ENCODE data around the gene SH3PXD2B. TPM values are rescaled to one million over a fixed set of nuclear protein-coding genes. Genes with fewer than 3 reads are reported as not detected.

The SH3PXD2B gene
- total RNA-seq, 1 donor = 28.1 TPM

DNA sequence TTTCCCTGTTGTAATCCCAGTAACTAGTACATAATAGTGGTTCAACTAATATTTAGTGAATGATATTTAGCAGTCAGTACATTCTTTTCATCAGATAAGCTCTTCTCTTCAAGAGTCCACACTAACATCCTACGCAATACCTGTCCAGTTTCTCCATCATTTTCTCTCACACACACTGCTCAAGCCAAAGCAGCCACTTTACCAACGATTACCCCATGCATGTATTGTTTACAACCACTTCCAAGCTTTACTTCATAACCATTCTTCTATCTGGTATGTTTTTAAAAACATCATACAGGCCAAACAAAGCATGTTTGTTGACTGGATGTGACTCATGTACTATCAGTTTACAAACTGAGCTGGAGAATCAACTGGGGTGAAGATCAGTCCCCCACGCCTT, 178.1 kb downstream of the SH3PXD2B start:
- peak; percentile 69 for DNase-seq (ENCODE audit: low read depth)
- H3K4me3 ChIP-seq (ENCODE audit: low read depth, low read length) = no peak overlapping the region
- TF ChIP-seq, protein P1, sequence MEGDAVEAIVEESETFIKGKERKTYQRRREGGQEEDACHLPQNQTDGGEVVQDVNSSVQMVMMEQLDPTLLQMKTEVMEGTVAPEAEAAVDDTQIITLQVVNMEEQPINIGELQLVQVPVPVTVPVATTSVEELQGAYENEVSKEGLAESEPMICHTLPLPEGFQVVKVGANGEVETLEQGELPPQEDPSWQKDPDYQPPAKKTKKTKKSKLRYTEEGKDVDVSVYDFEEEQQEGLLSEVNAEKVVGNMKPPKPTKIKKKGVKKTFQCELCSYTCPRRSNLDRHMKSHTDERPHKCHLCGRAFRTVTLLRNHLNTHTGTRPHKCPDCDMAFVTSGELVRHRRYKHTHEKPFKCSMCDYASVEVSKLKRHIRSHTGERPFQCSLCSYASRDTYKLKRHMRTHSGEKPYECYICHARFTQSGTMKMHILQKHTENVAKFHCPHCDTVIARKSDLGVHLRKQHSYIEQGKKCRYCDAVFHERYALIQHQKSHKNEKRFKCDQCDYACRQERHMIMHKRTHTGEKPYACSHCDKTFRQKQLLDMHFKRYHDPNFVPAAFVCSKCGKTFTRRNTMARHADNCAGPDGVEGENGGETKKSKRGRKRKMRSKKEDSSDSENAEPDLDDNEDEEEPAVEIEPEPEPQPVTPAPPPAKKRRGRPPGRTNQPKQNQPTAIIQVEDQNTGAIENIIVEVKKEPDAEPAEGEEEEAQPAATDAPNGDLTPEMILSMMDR (IDR thresholded peaks at IDR 0.05; ENCODE audit: insufficient read depth, low read depth, low read length) = no peak

Other genes with a start within 250 kb of the SH3PXD2B start
- 20.3 and 23.7 TPM in 2 replicates for gene UBTD2, start 170.8 kb downstream of the SH3PXD2B start, total RNA-seq
- 2.9 and 4.3 TPM in 2 replicates for gene NEURL1B, start 186.7 kb upstream of the SH3PXD2B start, total RNA-seq